Liver (tissue), 9 donors: ENCODE results near the gene SMYD3. TPM values are rescaled to one million over a fixed set of nuclear protein-coding genes. Genes with fewer than 3 reads are reported as not detected.

Experiments
- DNase-seq: peaks from one replicate; pipeline ENCODE4 v3.0.0-alpha.2; 2017; ENCODE audit warnings: low spot score
- H3K27ac ChIP-seq, 2 donors: one replicate each; pipeline ENCODE4 v1.7.0; 2013; ENCODE audit warnings: inconsistent platforms in 2 of 2, low read length in 2 of 2, control low read depth in 1 of 2, low read depth in 1 of 2, mild to moderate bottlenecking in 1 of 2
- H3K27me3 ChIP-seq, 4 donors: one replicate each; pipeline versions ENCODE4 v1.6.1 to v1.7.0; 2013; ENCODE audit warnings: low read length in 3 of 4, inconsistent platforms in 1 of 4, mild to moderate bottlenecking in 1 of 4, moderate library complexity in 1 of 4; ENCODE audit not compliant: control insufficient read depth in 4 of 4, insufficient read depth in 4 of 4
- H3K36me3 ChIP-seq, 4 donors: one replicate each; pipeline versions ENCODE4 v1.6.1 to v1.7.0; 2013; ENCODE audit warnings: low read length in 3 of 4, mild to moderate bottlenecking in 3 of 4, low read depth in 1 of 4, moderate library complexity in 1 of 4; ENCODE audit not compliant: control insufficient read depth in 4 of 4, insufficient read depth in 3 of 4
- H3K4me1 ChIP-seq, 4 donors: one replicate each; pipeline versions ENCODE4 v1.6.1 to v1.7.0; 2013; ENCODE audit warnings: low read length in 3 of 4, mild to moderate bottlenecking in 3 of 4, moderate library complexity in 1 of 4; ENCODE audit not compliant: control insufficient read depth in 4 of 4, insufficient read depth in 4 of 4
- H3K4me3 ChIP-seq, 3 donors: one replicate each; pipeline versions ENCODE4 v1.6.1 to v1.7.0; 2013; ENCODE audit warnings: low read length in 3 of 3, control low read depth in 1 of 3, low read depth in 1 of 3, mild to moderate bottlenecking in 1 of 3
- H3K9ac ChIP-seq, 2 donors: one replicate each; pipeline ENCODE4 v1.7.0; 2013; ENCODE audit warnings: low read length in 2 of 2, mild to moderate bottlenecking in 2 of 2, moderate library complexity in 2 of 2, control low read depth in 1 of 2, low read depth in 1 of 2
- H3K9me3 ChIP-seq, 4 donors: one replicate each; pipeline versions ENCODE4 v1.6.1 to v1.7.0; 2013; ENCODE audit warnings: low read length in 3 of 4; ENCODE audit not compliant: control insufficient read depth in 4 of 4
- ATF3 ChIP-seq: IDR thresholded peaks from 2 replicates; pipeline ENCODE4 v1.6.1; 2016; ENCODE audit warnings: antibody characterized with exemption
- CTCF ChIP-seq: fragments of 150-350 bp; IDR thresholded peaks from 2 replicates; pipeline ENCODE4 v1.5.1; 2017; ENCODE audit warnings: improper control_type of control experiment, low read depth, low read length; ENCODE audit not compliant: missing input control
- EGR1 ChIP-seq, 2 donors: IDR thresholded peaks; 2 replicates each; pipeline ENCODE4 v1.6.1; 2016 to 2018; ENCODE audit warnings: antibody characterized with exemption in 2 of 2, low read depth in 2 of 2
- FOXA2 ChIP-seq: IDR thresholded peaks from 2 replicates; pipeline ENCODE4 v1.6.1; 2016; ENCODE audit warnings: antibody characterized with exemption
- GABPA ChIP-seq, 2 donors: IDR thresholded peaks in 1 of 2; conservative IDR thresholded peaks in 1 of 2; 2 replicates each; pipeline ENCODE4 v1.6.1; 2016; ENCODE audit warnings: antibody characterized with exemption in 2 of 2, mild to moderate bottlenecking in 1 of 2, moderate library complexity in 1 of 2
- HNF4A ChIP-seq, 2 donors: conservative IDR thresholded peaks; 2 replicates each; pipeline ENCODE4 v1.6.1; 2016; ENCODE audit warnings: antibody characterized with exemption in 2 of 2, mild to moderate bottlenecking in 2 of 2
- HNF4G ChIP-seq: IDR thresholded peaks from 2 replicates; pipeline ENCODE4 v1.6.1; 2016; ENCODE audit warnings: antibody characterized with exemption
- MAX ChIP-seq: IDR thresholded peaks from 2 replicates; pipeline ENCODE4 v1.6.1; 2016; ENCODE audit warnings: antibody characterized with exemption
- NR2F2 ChIP-seq: IDR thresholded peaks from 2 replicates; pipeline ENCODE4 v1.6.1; 2016; ENCODE audit warnings: antibody characterized with exemption
- RAD21 ChIP-seq, 2 donors: IDR thresholded peaks; 2 replicates each; pipeline ENCODE4 v1.6.1; 2016; ENCODE audit warnings: antibody characterized with exemption in 2 of 2, mild to moderate bottlenecking in 2 of 2
- REST ChIP-seq: IDR thresholded peaks from 2 replicates; pipeline ENCODE4 v1.6.1; 2016; ENCODE audit warnings: antibody characterized with exemption, mild to moderate bottlenecking
- RXRA ChIP-seq, 2 donors: IDR thresholded peaks; 2 replicates each; pipeline ENCODE4 v1.6.1; 2017 to 2018; ENCODE audit warnings: antibody characterized with exemption in 2 of 2, mild to moderate bottlenecking in 1 of 2
- SP1 ChIP-seq: IDR thresholded peaks from 2 replicates; pipeline ENCODE4 v1.6.1; 2018; ENCODE audit warnings: antibody characterized with exemption, mild to moderate bottlenecking
- TAF1 ChIP-seq: conservative IDR thresholded peaks from 2 replicates; pipeline ENCODE4 v1.6.1; 2016; ENCODE audit warnings: antibody characterized with exemption, mild to moderate bottlenecking
- ZBTB33 ChIP-seq: IDR thresholded peaks from 2 replicates; pipeline ENCODE4 v1.6.1; 2016; ENCODE audit warnings: antibody characterized with exemption
- WGBS: extraction: QIAGEN DNeasy Blood & Tissue Kit; methylation state at CpG from one replicate; pipeline ENCODE4 v1.1.7; 2013; 5-methylcytosine and 5-hydroxymethylcytosine counted together
- polyA plus RNA-seq, 2 donors: library from polyadenylated mRNA; stranded (reverse) in 1 of 2; unstranded in 1 of 2; fragments of 200-250 nt in 1 of 2; fragments of >200 nt in 1 of 2; fragmentation: Nextera tagmentation in 1 of 2; extraction: Ambion mirVana in 1 of 2; gene quantifications; one replicate each; pipeline versions ENCODE4 v1.2.1 to v1.2.3, GENCODE V29; 2013 to 2015
- total RNA-seq, 2 donors: library from RNA; depleted of rRNA; stranded (reverse); fragments of >200 nt; gene quantifications; one replicate each; pipeline ENCODE4 v1.2.3, GENCODE V29; 2014
- donor health status: healthy.
- donor health status: healthy.
- donor health status: healthy.
- donor health status: healthy.
- donor health status: healthy.

SMYD3 gene
- total and polyA plus RNA-seq, 4 donors = 3.1 to 9.1 (median 8.0) TPM

GRCh38 chr1:246519514-246519913 lies 12.4 kb upstream of the SMYD3 start (continued):
- TF ChIP-seq EGR1 (IDR thresholded peaks at IDR 0.05; ENCODE audit: low read depth in 2 of 2) = no peak

GRCh38 chr1:246518456-246519205 lies 11.6 kb upstream of the SMYD3 start:
- no peak for TF ChIP-seq MAX
- TF ChIP-seq ZBTB33 = no peak
- TF ChIP-seq HNF4G = no peak
- no peak for TF ChIP-seq EGR1 (IDR thresholded peaks at IDR 0.05; ENCODE audit: low read depth in 2 of 2)
- 93% methylated on average over 17 of the region's 17 CpGs for WGBS
- Histone ChIP-seq H3K27ac (no peak overlapping the region), H3K4me1 (no peaks in the 10 kb centered on the region), H3K36me3 (no peaks in the 10 kb centered on the region), H3K4me3 (no peak overlapping the region), H3K9ac (no peak overlapping the region), H3K27me3 (no peaks in the 10 kb centered on the region), H3K9me3 (peaks cover 9 to 23% (median 14%) of the 10 kb centered on the region in 4 donors)
- DNase-seq = no peak

- Histone ChIP-seq H3K4me3 (no peak overlapping the region), H3K27me3 (no peaks in the 10 kb centered on the region), H3K4me1 (no peaks in the 10 kb centered on the region), H3K27ac (no peak overlapping the region), H3K9ac (no peak overlapping the region), H3K36me3 (no peaks in the 10 kb centered on the region), H3K9me3 (peaks cover 9 to 23% (median 14%) of the 10 kb centered on the region in 4 donors)
- WGBS = 86% methylated on average over 7 of the region's 7 CpGs
- TF ChIP-seq HNF4A (conservative IDR thresholded peaks at IDR 0.05) (no peak), TAF1 (no peak), FOXA2 (no peak), REST (no peak), RAD21 (IDR thresholded peaks at IDR 0.05) (no peak), NR2F2 (no peak), GABPA (IDR thresholded peaks at IDR 0.05 in 1 of 2, conservative IDR thresholded peaks at IDR 0.05 in 1 of 2) (no peak), ATF3 (no peak), MAX (no peak), CTCF (no peak), EGR1 (IDR thresholded peaks at IDR 0.05; ENCODE audit: low read depth in 2 of 2) (no peak), RXRA (IDR thresholded peaks at IDR 0.05) (no peak), HNF4G (no peak), SP1 (no peak)
- no peak for DNase-seq
Measured at GRCh38 chr1:246517391-246517790, 10.3 kb upstream of the SMYD3 start.
